Colonic mucosa (tissue), 4 donors: ENCODE results near the gene TRPM6. TPM values are rescaled to one million over a fixed set of nuclear protein-coding genes. Genes with fewer than 3 reads are reported as not detected.

Source experiments
- DNase-seq: peaks from one replicate; pipeline ENCODE4 v3.0.0-alpha.2; 2020
- H3K27ac ChIP-seq: fragments of 200-600 bp; one replicate; pipeline ENCODE4 v1.8.0; 2021
- H3K27me3 ChIP-seq: fragments of 200-600 bp; one replicate; pipeline ENCODE4 v1.8.0; 2021
- H3K36me3 ChIP-seq: fragments of 200-600 bp; one replicate; pipeline ENCODE4 v1.8.0; 2021
- H3K4me1 ChIP-seq: fragments of 200-600 bp; one replicate; pipeline ENCODE4 v1.8.0; 2021; ENCODE audit warnings: mild to moderate bottlenecking
- H3K4me3 ChIP-seq: fragments of 200-600 bp; one replicate; pipeline ENCODE4 v1.8.0; 2021
- H3K9ac ChIP-seq, 2 donors: one replicate each; pipeline ENCODE4 v1.7.0; 2013; ENCODE audit warnings: control low read depth in 2 of 2, low read depth in 2 of 2, low read length in 2 of 2
- H3K9me3 ChIP-seq: fragments of 200-600 bp; one replicate; pipeline ENCODE4 v1.8.0; 2021
- CTCF ChIP-seq: fragments of 200-600 bp; IDR thresholded peaks from one replicate; pipeline ENCODE4 v1.8.0; 2022; ENCODE audit warnings: antibody characterized with exemption, mild to moderate bottlenecking
- intact Hi-C: fragments of 100-400 bp; cut with DNase I; formaldehyde crosslinking; loops from one replicate; pipeline ENCODE4 v1.14.1; 2022
- total RNA-seq, 2 donors: library from RNA; stranded (reverse); fragmentation: NEBNext Ultra II Directional in 1 of 2; extraction: Animal tissue kit (Norgen Biotek cat#: 25700) in 1 of 2; gene quantifications; one replicate each; pipeline ENCODE4 v1.2.1, GENCODE V29; 2021
- donor health status: healthy.
- donor health status: DM: no; HTN: no; CAD: no.
- donor health status: DM: no; HTN: no; CAD: no.

TRPM6 gene
- total RNA-seq, 2 donors from 2014 or later = 15.1 to 44.1 TPM

- DNase-seq = no peak
- no peak overlapping the region for H3K4me3 ChIP-seq
- no peaks in the 10 kb centered on the region for H3K4me1 ChIP-seq
- no peak overlapping the region for H3K27ac ChIP-seq
- no peaks in the 10 kb centered on the region for H3K27me3 ChIP-seq
- no peaks in the 10 kb centered on the region for H3K36me3 ChIP-seq
- intact Hi-C loops = no loop called here
- H3K9me3 ChIP-seq = no peaks in the 10 kb centered on the region
- no peak overlapping the region for H3K9ac ChIP-seq
- no peak for TF ChIP-seq CTCF
Measured at GRCh38 chr9:74762950-74763349, 124.8 kb downstream of the TRPM6 start.

- Histone ChIP-seq H3K9ac (no peak overlapping the region), H3K27ac (no peak overlapping the region), H3K9me3 (no peaks in the 10 kb centered on the region), H3K36me3 (no peaks in the 10 kb centered on the region), H3K4me1 (no peaks in the 10 kb centered on the region), H3K27me3 (no peaks in the 10 kb centered on the region), H3K4me3 (no peak overlapping the region)
- intact Hi-C loops = no loop called here
- no peak for TF ChIP-seq CTCF
- DNase-seq = no peak
Measured at GRCh38 chr9:74760031-74760700, 127.6 kb downstream of the TRPM6 start.

- Histone ChIP-seq H3K9ac (no peak overlapping the region), H3K27ac (no peak overlapping the region), H3K4me1 (no peaks in the 10 kb centered on the region), H3K4me3 (no peak overlapping the region), H3K27me3 (no peaks in the 10 kb centered on the region), H3K9me3 (no peaks in the 10 kb centered on the region), H3K36me3 (no peaks in the 10 kb centered on the region)
- intact Hi-C loops = no loop called here
- DNase-seq = no peak
- no peak for TF ChIP-seq CTCF
Measured at GRCh38 chr9:74755999-74756398, 131.7 kb downstream of the TRPM6 start.

GRCh38 chr9:74755355-74755754 is 132.4 kb downstream of the TRPM6 start:
- intact Hi-C loops = no loop called here
- DNase-seq = no peak
- TF ChIP-seq CTCF = no peak

GRCh38 chr9:74753650-74754049 is 134.1 kb downstream of the TRPM6 start:
- TF ChIP-seq CTCF = no peak
- no peak overlapping the region for H3K4me3 ChIP-seq
- intact Hi-C loops = no loop called here
- no peak for DNase-seq
- no peak overlapping the region for H3K9ac ChIP-seq
- no peak overlapping the region for H3K27ac ChIP-seq
- no peaks in the 10 kb centered on the region for H3K9me3 ChIP-seq
- H3K27me3 ChIP-seq = no peaks in the 10 kb centered on the region
- no peaks in the 10 kb centered on the region for H3K36me3 ChIP-seq
- no peaks in the 10 kb centered on the region for H3K4me1 ChIP-seq

More at GRCh38 chr9:74755355-74755754, 132.4 kb downstream of the TRPM6 start:
- Histone ChIP-seq H3K9ac (no peak overlapping the region), H3K27ac (no peak overlapping the region), H3K27me3 (no peaks in the 10 kb centered on the region), H3K4me3 (no peak overlapping the region), H3K36me3 (no peaks in the 10 kb centered on the region), H3K4me1 (no peaks in the 10 kb centered on the region), H3K9me3 (no peaks in the 10 kb centered on the region)
